ENCODE measurements around the gene PCDHB14.
"Not testable (repeated sequence)": the region's sequence is repeated elsewhere in the genome, so short reads cannot be mapped to it uniquely, and the experiment has no call there.

PCDHB14 gene

GRCh38 chr5:141210281-141210680 lies 12.9 kb upstream of the PCDHB14 start:
- not testable (repeated sequence) for DNase-seq (ENCODE audit: low read depth in 2 of 3, low spot score in 1 of 3)

GRCh38 chr5:141210849-141211248 lies 12.3 kb upstream of the PCDHB14 start:
- DNase-seq (ENCODE audit: low read depth in 2 of 3, low spot score in 1 of 3), result not testable (repeated sequence)

GRCh38 chr5:141213656-141214339 lies 9.3 kb upstream of the PCDHB14 start, which contains the start of gene PCDHB13:
PCDHB13 (plus strand) TSS chr5:141213919; CDS start chr5:141214124, 205 bp downstream.
- DNase-seq (ENCODE audit: low read depth in 2 of 3, low spot score in 1 of 3), result not testable (repeated sequence)

GRCh38 chr5:141214583-141214982 lies 8.6 kb upstream of the PCDHB14 start:
- not testable (repeated sequence) for DNase-seq (ENCODE audit: low read depth in 2 of 3, low spot score in 1 of 3)

- DNase-seq (ENCODE audit: low read depth in 2 of 3, low spot score in 1 of 3), result not testable (repeated sequence)
Observed at GRCh38 chr5:141215504-141215903, 7.6 kb upstream of the PCDHB14 start.

GRCh38 chr5:141216035-141216434 lies 7.1 kb upstream of the PCDHB14 start:
- DNase-seq (ENCODE audit: low read depth in 2 of 3, low spot score in 1 of 3), result not testable (repeated sequence)

- not testable (repeated sequence) for DNase-seq (ENCODE audit: low read depth in 2 of 3, low spot score in 1 of 3)
Observed at GRCh38 chr5:141224844-141225243, 1.7 kb downstream of the PCDHB14 start.

GRCh38 chr5:141225421-141225820 lies 2.3 kb downstream of the PCDHB14 start:
- not testable (repeated sequence) for DNase-seq (ENCODE audit: low read depth in 2 of 3, low spot score in 1 of 3)

GRCh38 chr5:141234109-141234667 lies 11.0 kb downstream of the PCDHB14 start:
- no peak for DNase-seq (ENCODE audit: low read depth in 2 of 3, low spot score in 1 of 3)

GRCh38 chr5:141235922-141236321 lies 12.8 kb downstream of the PCDHB14 start:
- not testable (repeated sequence) for DNase-seq (ENCODE audit: low read depth in 2 of 3, low spot score in 1 of 3)

GRCh38 chr5:141236516-141237313 lies 13.6 kb downstream of the PCDHB14 start:
- no peak for DNase-seq (ENCODE audit: low read depth in 2 of 3, low spot score in 1 of 3)

- no peak for DNase-seq (ENCODE audit: low read depth in 2 of 3, low spot score in 1 of 3)
Observed at GRCh38 chr5:141241496-141241895, 18.4 kb downstream of the PCDHB14 start.

GRCh38 chr5:141245250-141245717 lies 22.1 kb downstream of the PCDHB14 start, which contains the start of gene PCDHB15:
PCDHB15 (plus strand) TSS chr5:141245395; CDS start chr5:141245579, 184 bp downstream.
- DNase-seq (ENCODE audit: low read depth in 2 of 3, low spot score in 1 of 3), result no peak

- not testable (repeated sequence) for DNase-seq (ENCODE audit: low read depth in 2 of 3, low spot score in 1 of 3)
Observed at GRCh38 chr5:141246971-141247370, 23.8 kb downstream of the PCDHB14 start.

GRCh38 chr5:141247434-141247833 lies 24.3 kb downstream of the PCDHB14 start:
- DNase-seq (ENCODE audit: low read depth in 2 of 3, low spot score in 1 of 3), result not testable (repeated sequence)

- no peak for DNase-seq (ENCODE audit: low read depth in 2 of 3, low spot score in 1 of 3)
Observed at GRCh38 chr5:141250576-141250975, 27.4 kb downstream of the PCDHB14 start.

GRCh38 chr5:141258464-141258863 lies 35.3 kb downstream of the PCDHB14 start:
- no peak for DNase-seq (ENCODE audit: low read depth in 2 of 3, low spot score in 1 of 3)

- no peak for DNase-seq (ENCODE audit: low read depth in 2 of 3, low spot score in 1 of 3)
Observed at GRCh38 chr5:141258948-141259347, 35.8 kb downstream of the PCDHB14 start.

GRCh38 chr5:141260458-141261237 lies 37.5 kb downstream of the PCDHB14 start:
- DNase-seq (ENCODE audit: low read depth in 2 of 3, low spot score in 1 of 3), result no peak

- no peak for DNase-seq (ENCODE audit: low read depth in 2 of 3, low spot score in 1 of 3)
Observed at GRCh38 chr5:141261238-141261546, 38.0 kb downstream of the PCDHB14 start.

GRCh38 chr5:141269195-141269594 lies 46.1 kb downstream of the PCDHB14 start:
- DNase-seq (ENCODE audit: low read depth in 2 of 3, low spot score in 1 of 3), result no peak
